ENCODE measurements around the gene IQCK. TPM values are rescaled to one million over a fixed set of nuclear protein-coding genes. Genes with fewer than 3 reads are reported as not detected.

Gene IQCK
- total RNA-seq, 1 experiment from 2014 or later = 2.6 TPM

DNA sequence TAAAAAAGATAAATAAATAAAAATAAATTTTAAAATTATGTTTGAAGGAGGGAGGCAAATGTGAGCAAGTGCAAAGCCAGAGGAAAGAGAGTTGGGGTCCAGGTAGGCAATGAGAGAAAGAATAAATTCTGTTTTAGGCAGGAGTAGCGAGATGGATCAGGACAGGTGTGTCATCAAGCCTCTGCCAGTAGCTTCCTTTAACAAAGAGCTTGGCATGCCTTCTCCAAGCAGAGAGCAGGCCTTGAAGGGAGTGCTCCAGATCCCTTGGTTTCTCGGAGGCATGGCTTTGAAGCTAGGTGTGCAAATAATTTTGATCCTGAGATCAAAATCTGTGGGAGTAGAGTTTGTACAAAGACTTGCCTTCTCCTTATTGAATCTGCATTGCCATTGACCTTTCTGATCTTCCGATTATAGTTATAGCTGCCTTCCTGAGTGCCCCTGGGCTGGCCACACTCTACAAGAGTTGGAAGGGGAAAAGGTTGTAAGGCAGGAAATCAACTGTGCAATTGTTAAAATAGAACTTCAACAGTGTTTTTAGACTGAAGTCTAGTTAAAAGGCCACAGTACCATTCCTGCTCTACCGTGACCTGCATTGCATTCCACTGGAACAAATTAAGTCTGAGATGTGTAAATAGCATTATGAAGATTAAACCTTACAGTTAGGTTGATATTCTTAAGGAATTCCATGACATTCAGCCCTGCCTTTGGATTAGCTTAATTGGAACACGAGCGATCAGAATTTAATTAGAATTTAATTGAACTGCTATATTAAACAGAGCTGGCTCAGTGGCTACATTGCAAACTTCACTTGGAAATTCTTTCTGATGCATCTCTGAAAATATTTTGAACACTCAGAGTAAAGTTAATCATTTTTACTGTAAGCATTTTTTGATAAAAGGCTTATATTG, 33.7 kb downstream of the IQCK start:
- H3K9me3 ChIP-seq (replicated peaks) = no peaks in the 10 kb centered on the region
- DNase-seq = peak; percentile 51 to 71
- peak overlapping the region; percentile 32 for H3K27ac ChIP-seq
- H3K4me3 ChIP-seq = no peak overlapping the region
- H3K4me1 ChIP-seq = peaks cover 20% of the 10 kb centered on the region
- no peaks in the 10 kb centered on the region for H3K27me3 ChIP-seq
- H3K36me3 ChIP-seq = no peaks in the 10 kb centered on the region

DNA sequence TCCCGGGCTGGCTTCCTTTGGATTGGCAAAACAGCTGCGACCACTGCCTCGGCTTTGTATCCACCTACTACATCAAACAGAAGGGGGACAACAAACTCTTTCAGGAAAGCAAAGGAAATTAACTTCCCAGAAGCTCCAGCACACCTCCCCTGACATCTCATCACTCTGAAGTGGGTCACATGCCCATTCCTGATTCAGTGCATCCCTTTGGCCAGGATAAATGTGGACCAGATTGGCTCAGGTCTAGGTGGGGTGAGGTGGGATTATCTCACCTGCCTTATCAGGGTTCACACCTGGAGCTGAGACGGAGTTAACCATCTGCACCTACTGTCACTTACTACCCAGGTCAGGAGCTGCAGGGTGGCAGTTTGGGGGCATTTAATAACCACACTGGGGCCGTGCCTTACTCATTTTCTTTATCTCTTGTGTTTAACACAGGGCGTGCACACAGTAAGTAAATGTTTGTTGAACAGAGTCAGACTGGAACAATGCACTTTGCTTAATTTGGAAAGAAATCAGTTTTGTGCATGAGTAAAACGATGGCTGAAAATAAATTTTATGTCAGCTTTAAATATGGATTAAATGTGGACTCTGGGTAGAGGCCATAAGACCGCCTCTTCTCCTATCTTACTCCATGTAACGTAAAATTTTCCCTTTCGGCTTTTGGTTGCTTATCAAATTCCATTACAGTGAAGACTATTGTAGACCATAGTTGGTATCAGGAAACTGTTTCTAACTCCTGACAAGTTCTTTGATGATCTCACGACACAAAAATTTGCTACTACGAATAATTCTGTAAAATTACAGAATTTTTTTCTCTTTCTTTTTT, 36.0 kb downstream of the IQCK start:
- Histone ChIP-seq H3K27ac (no peak overlapping the region), H3K9me3 (replicated peaks) (no peaks in the 10 kb centered on the region), H3K4me3 (no peak overlapping the region), H3K36me3 (no peaks in the 10 kb centered on the region), H3K27me3 (no peaks in the 10 kb centered on the region), H3K4me1 (peaks cover 32% of the 10 kb centered on the region)
- DNase-seq = peak; percentile 28 to 54

- H3K27ac ChIP-seq = no peak overlapping the region
- H3K36me3 ChIP-seq = no peaks in the 10 kb centered on the region
- peaks cover 32% of the 10 kb centered on the region for H3K4me1 ChIP-seq
- no peaks in the 10 kb centered on the region for H3K27me3 ChIP-seq
- DNase-seq = no peak
- no peak overlapping the region for H3K4me3 ChIP-seq
- H3K9me3 ChIP-seq (replicated peaks) = no peaks in the 10 kb centered on the region
Measured at GRCh38 chr16:19754644-19755036, 36.6 kb downstream of the IQCK start.

DNA sequence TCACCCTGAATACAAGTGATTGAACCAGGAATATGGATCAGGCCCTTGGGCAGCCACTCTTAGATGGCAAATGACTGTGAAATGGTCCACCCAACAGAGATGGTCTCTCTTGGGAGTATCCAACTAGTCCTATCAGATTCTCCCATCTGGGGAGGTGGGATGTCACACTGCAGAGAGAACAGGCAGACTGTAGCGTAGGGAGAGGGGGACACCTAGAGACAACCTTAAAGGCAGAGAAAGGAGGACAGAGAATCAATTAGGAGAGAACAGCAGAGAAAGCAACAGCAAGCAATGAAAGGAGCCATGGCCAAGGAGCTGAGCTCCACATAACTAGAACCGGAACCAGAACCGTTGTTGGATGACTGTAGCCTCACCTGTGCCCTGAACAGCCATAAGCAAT, 37.2 kb downstream of the IQCK start:
- no peaks in the 10 kb centered on the region for H3K27me3 ChIP-seq
- no peak overlapping the region for H3K4me3 ChIP-seq
- no peak overlapping the region for H3K27ac ChIP-seq
- DNase-seq = no peak
- peaks cover 32% of the 10 kb centered on the region for H3K4me1 ChIP-seq
- no peaks in the 10 kb centered on the region for H3K36me3 ChIP-seq
- H3K9me3 ChIP-seq (replicated peaks) = no peaks in the 10 kb centered on the region

- no peaks in the 10 kb centered on the region for H3K36me3 ChIP-seq
- peak overlapping the region; percentile 68; the same call in 1 of the 2 replicates for H3K27ac ChIP-seq
- peaks cover 24% of the 10 kb centered on the region for H3K4me1 ChIP-seq
- DNase-seq = peak in 1 of 2 experiments; percentile 27
- no peaks in the 10 kb centered on the region for H3K27me3 ChIP-seq
- H3K9me3 ChIP-seq (replicated peaks) = no peaks in the 10 kb centered on the region
- H3K4me3 ChIP-seq = no peak overlapping the region
Measured at GRCh38 chr16:19757026-19757425, 39.0 kb downstream of the IQCK start.

GRCh38 chr16:19757762-19758595, 39.9 kb downstream of the IQCK start:
- peaks cover 21% of the 10 kb centered on the region for H3K4me1 ChIP-seq

GRCh38 chr16:19760356-19761060, 42.4 kb downstream of the IQCK start:
- H3K27ac ChIP-seq = no peak overlapping the region
- H3K4me3 ChIP-seq = no peak overlapping the region
- H3K9me3 ChIP-seq (replicated peaks) = no peaks in the 10 kb centered on the region
- H3K27me3 ChIP-seq = no peaks in the 10 kb centered on the region
- peaks cover 15% of the 10 kb centered on the region for H3K4me1 ChIP-seq
- no peaks in the 10 kb centered on the region for H3K36me3 ChIP-seq
- DNase-seq = no peak

More at GRCh38 chr16:19757762-19758595, 39.9 kb downstream of the IQCK start:
- Histone ChIP-seq H3K9me3 (replicated peaks) (no peaks in the 10 kb centered on the region), H3K36me3 (no peaks in the 10 kb centered on the region), H3K4me3 (peak overlapping the region; percentile 36), H3K27ac (peak overlapping the region; percentile 68), H3K27me3 (no peaks in the 10 kb centered on the region)
- DNase-seq = peak; percentile 47 to 74

GRCh38 chr16:19765860-19766553, 47.9 kb downstream of the IQCK start:
- H3K9me3 ChIP-seq (replicated peaks) = peaks cover 4% of the 10 kb centered on the region; the same call in 1 of the 2 replicates
- no peaks in the 10 kb centered on the region for H3K36me3 ChIP-seq
- no peak overlapping the region for H3K27ac ChIP-seq
- no peaks in the 10 kb centered on the region for H3K4me1 ChIP-seq
- no peak for DNase-seq
- no peaks in the 10 kb centered on the region for H3K27me3 ChIP-seq
- no peak overlapping the region for H3K4me3 ChIP-seq

GRCh38 chr16:19766554-19766884, 48.4 kb downstream of the IQCK start:
- no peaks in the 10 kb centered on the region for H3K27me3 ChIP-seq
- no peak for DNase-seq
- H3K9me3 ChIP-seq (replicated peaks) = peaks cover 4% of the 10 kb centered on the region; the same call in 1 of the 2 replicates
- H3K4me1 ChIP-seq = peaks cover 2% of the 10 kb centered on the region; the same call in 1 of the 2 replicates
- no peak overlapping the region for H3K27ac ChIP-seq
- no peaks in the 10 kb centered on the region for H3K36me3 ChIP-seq
- H3K4me3 ChIP-seq = no peak overlapping the region

DNA sequence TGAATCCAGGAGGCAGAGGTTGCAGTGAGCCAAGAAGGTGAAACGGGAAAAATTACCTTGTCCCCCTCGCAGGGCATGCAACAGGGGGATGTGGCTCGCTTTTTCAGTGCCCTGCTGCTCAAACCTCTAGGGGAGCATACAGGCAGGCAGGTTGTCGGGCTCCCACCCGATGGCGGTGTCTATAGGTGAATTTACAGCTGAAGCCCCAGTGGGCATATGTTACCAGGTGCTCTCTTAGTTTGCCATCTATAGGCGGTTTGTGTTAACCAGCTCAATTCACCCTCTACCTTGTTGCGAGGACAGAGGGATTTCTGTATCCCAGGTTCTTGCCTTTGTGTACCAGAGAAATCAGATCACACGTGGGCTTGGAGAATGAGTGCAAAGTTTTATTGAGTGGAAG, 48.9 kb downstream of the IQCK start:
- H3K36me3 ChIP-seq = no peaks in the 10 kb centered on the region
- H3K4me1 ChIP-seq = peaks cover 7% of the 10 kb centered on the region
- H3K9me3 ChIP-seq (replicated peaks) = peaks cover 4% of the 10 kb centered on the region; the same call in 1 of the 2 replicates
- H3K27me3 ChIP-seq = no peaks in the 10 kb centered on the region
- no peak overlapping the region for H3K4me3 ChIP-seq
- DNase-seq = no peak
- H3K27ac ChIP-seq = no peak overlapping the region

- H3K27ac ChIP-seq = no peak overlapping the region
- no peaks in the 10 kb centered on the region for H3K36me3 ChIP-seq
- no peaks in the 10 kb centered on the region for H3K27me3 ChIP-seq
- peaks cover 10% of the 10 kb centered on the region for H3K4me1 ChIP-seq
- H3K4me3 ChIP-seq = no peak overlapping the region
- DNase-seq = no peak
- H3K9me3 ChIP-seq (replicated peaks) = peaks cover 4% of the 10 kb centered on the region; the same call in 1 of the 2 replicates
Measured at GRCh38 chr16:19767497-19767896, 49.4 kb downstream of the IQCK start.

GRCh38 chr16:19769239-19769638, 51.2 kb downstream of the IQCK start:
- Histone ChIP-seq H3K36me3 (no peaks in the 10 kb centered on the region), H3K9me3 (replicated peaks) (peaks cover 4% of the 10 kb centered on the region; the same call in 1 of the 2 replicates), H3K27me3 (no peaks in the 10 kb centered on the region), H3K27ac (no peak overlapping the region), H3K4me3 (no peak overlapping the region), H3K4me1 (peaks cover 10% of the 10 kb centered on the region)
- DNase-seq = no peak

- Histone ChIP-seq H3K27ac (no peak overlapping the region), H3K4me1 (peaks cover 10% of the 10 kb centered on the region), H3K9me3 (replicated peaks) (peaks cover 4% of the 10 kb centered on the region; the same call in 1 of the 2 replicates), H3K4me3 (no peak overlapping the region), H3K36me3 (no peaks in the 10 kb centered on the region), H3K27me3 (no peaks in the 10 kb centered on the region)
- DNase-seq = peak; percentile 15 to 22
Measured at GRCh38 chr16:19771040-19771439, 53.0 kb downstream of the IQCK start.

Data from SJCRH30 (cell line).